Panc1 (cell line): ENCODE results near the gene DNMT3A. TPM values are rescaled to one million over a fixed set of nuclear protein-coding genes. Genes with fewer than 3 reads are reported as not detected.

Experiments
- ATAC-seq: fragments of 200-7000 bp; cut with Tn5 transposase; 2 replicates; pipeline ENCODE4 v1.9.1; 2020; ENCODE audit warnings: mild to moderate bottlenecking, moderate library complexity
- BruUV-seq: library from RNA; stranded (reverse); fragments of 400-500 nt; replicated peaks from 2 replicates; lab custom pipeline; 2021; lab: Mats Ljungman, UMichigan
- CTCF ChIA-PET: fragments of 300-600 bp; sonication (Branson Sonifier 250); formaldehyde crosslinking; loops from one replicate; lab custom pipeline; 2022; ENCODE audit warnings: antibody characterized with exemption; lab: Charles Lee
- POLR2A ChIA-PET: fragments of 300-600 bp; sonication (Branson Sonifier 250); formaldehyde crosslinking; loops from one replicate; lab custom pipeline; 2022; ENCODE audit warnings: antibody characterized with exemption; lab: Charles Lee
- DNase-seq: peaks from one replicate; pipeline ENCODE4 v3.0.0-alpha.2; 2010; ENCODE audit warnings: low read depth, low spot score
- H3K27ac ChIP-seq: 2 replicates; pipeline ENCODE4 v1.5.1; 2011; ENCODE audit warnings: mild to moderate bottlenecking, low read length, inconsistent platforms
- H3K27me3 ChIP-seq: fragments of 200-500 bp; sonication (Bioruptor generic); 2 replicates; pipeline ENCODE4 v1.6.0; 2014; ENCODE audit warnings: low read length, inconsistent platforms; ENCODE audit not compliant: control insufficient read depth, insufficient read depth
- H3K36me3 ChIP-seq: fragments of 200-500 bp; sonication (Bioruptor generic); 2 replicates; pipeline ENCODE4 v1.5.1; 2014; ENCODE audit warnings: inconsistent platforms, mild to moderate bottlenecking, low read length, moderate library complexity; ENCODE audit not compliant: control insufficient read depth, insufficient read depth
- H3K4me1 ChIP-seq: 2 replicates; pipeline ENCODE4 v1.5.1; 2011; ENCODE audit warnings: inconsistent platforms, mild to moderate bottlenecking, low read length, moderate library complexity; ENCODE audit not compliant: control insufficient read depth, insufficient read depth
- H3K4me3 ChIP-seq, 2 experiments: 2 replicates each; pipeline ENCODE4 v1.5.1; 2011 to 2012; ENCODE audit warnings: low read depth in 2 of 2, low read length in 2 of 2, mild to moderate bottlenecking in 2 of 2, inconsistent platforms in 1 of 2, moderate library complexity in 1 of 2
- H3K9me3 ChIP-seq: fragments of 200-500 bp; sonication (Bioruptor generic); 2 replicates; pipeline ENCODE4 v1.5.1; 2014; ENCODE audit warnings: low read depth, mild to moderate bottlenecking, inconsistent platforms, low read length, moderate library complexity; ENCODE audit not compliant: control insufficient read depth, insufficient read depth
- POLR2AphosphoS5 ChIP-seq: IDR thresholded peaks from 2 replicates; pipeline ENCODE4 v1.6.1; 2012; ENCODE audit warnings: mild to moderate bottlenecking, low read depth, low read length, moderate library complexity
- SIN3A ChIP-seq: IDR thresholded peaks from 2 replicates; pipeline ENCODE4 v1.6.1; 2012; ENCODE audit warnings: low read depth, mild to moderate bottlenecking, low read length, moderate library complexity, borderline replicate concordance; ENCODE audit not compliant: insufficient read depth
- TCF7L2 ChIP-seq: IDR thresholded peaks from 2 replicates; pipeline ENCODE4 v1.6.1; 2011; ENCODE audit warnings: mild to moderate bottlenecking, low read depth, low read length, inconsistent platforms
- in situ Hi-C: cut with HindIII; loops from 2 replicates; pipeline ENCODE4 v1.10.0; 2016; ENCODE audit warnings: low sequenced_read_pairs, low pct_unique_long_range_greater_than_20kb
- intact Hi-C: fragments of 100-400 bp; cut with micrococcal nuclease; formaldehyde crosslinking; loops from one replicate; pipeline ENCODE4 v1.10.0; 2022; ENCODE audit not compliant: unreplicated experiment
- total RNA-seq: library from RNA; stranded (reverse); gene quantifications from one replicate; pipeline ENCODE4 v1.2.1, GENCODE V29; 2021; ENCODE audit not compliant: unreplicated experiment
- TF ChIP-seq, protein P1 (sequence below), 2 experiments: IDR thresholded peaks; 2 replicates each; pipeline ENCODE4 v1.6.1; 2011 to 2012; ENCODE audit warnings: low read depth in 2 of 2, control low read depth in 1 of 2, low read length in 1 of 2, mild to moderate bottlenecking in 1 of 2, moderate library complexity in 1 of 2; ENCODE audit not compliant: insufficient read depth in 1 of 2
- TF ChIP-seq, protein P2 (sequence below): fragments of 450-650 bp; IDR thresholded peaks from 2 replicates; pipeline ENCODE4 v1.5.1; 2017; ENCODE audit warnings: mild to moderate bottlenecking

Gene DNMT3A
- total RNA-seq, 1 experiment from 2014 or later: 29.3 TPM

DNA sequence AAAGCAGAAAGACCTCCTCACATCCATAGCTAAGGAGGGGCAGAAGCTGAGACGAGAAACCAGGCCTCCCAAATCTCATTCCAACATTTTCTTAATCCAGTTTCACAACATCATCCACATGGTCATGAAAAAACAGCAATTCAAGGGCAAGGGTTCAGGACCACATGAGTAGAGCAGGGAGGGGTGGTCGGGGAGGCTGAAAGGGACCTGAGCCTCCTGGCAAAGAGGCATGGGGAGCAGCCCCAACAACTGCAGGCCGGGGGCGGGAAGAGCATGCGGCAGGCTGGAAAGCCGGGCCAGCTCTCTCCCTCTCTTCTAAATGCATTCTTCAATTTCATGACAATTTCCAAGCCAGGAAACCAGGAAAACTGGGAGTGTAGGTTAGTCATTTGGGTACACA lies 76.7 kb downstream of the DNMT3A start:
- ChIA-PET POLR2A (no interaction called here), CTCF (no interaction called here)
- Histone ChIP-seq H3K36me3 (no peaks in the 10 kb centered on the region), H3K9me3 (no peaks in the 10 kb centered on the region), H3K4me3 (no peak overlapping the region), H3K27ac (no peak overlapping the region), H3K27me3 (no peaks in the 10 kb centered on the region), H3K4me1 (peaks cover 8% of the 10 kb centered on the region; the same call in 1 of the 2 replicates)
- no peak for DNase-seq
- no peak for ATAC-seq
- no TSS peak for BruUV-seq
- in situ Hi-C loops: no loop called here
- no peak for TF ChIP-seq SIN3A
- no peak for TF ChIP-seq POLR2AphosphoS5
- TF ChIP-seq, protein P1, sequence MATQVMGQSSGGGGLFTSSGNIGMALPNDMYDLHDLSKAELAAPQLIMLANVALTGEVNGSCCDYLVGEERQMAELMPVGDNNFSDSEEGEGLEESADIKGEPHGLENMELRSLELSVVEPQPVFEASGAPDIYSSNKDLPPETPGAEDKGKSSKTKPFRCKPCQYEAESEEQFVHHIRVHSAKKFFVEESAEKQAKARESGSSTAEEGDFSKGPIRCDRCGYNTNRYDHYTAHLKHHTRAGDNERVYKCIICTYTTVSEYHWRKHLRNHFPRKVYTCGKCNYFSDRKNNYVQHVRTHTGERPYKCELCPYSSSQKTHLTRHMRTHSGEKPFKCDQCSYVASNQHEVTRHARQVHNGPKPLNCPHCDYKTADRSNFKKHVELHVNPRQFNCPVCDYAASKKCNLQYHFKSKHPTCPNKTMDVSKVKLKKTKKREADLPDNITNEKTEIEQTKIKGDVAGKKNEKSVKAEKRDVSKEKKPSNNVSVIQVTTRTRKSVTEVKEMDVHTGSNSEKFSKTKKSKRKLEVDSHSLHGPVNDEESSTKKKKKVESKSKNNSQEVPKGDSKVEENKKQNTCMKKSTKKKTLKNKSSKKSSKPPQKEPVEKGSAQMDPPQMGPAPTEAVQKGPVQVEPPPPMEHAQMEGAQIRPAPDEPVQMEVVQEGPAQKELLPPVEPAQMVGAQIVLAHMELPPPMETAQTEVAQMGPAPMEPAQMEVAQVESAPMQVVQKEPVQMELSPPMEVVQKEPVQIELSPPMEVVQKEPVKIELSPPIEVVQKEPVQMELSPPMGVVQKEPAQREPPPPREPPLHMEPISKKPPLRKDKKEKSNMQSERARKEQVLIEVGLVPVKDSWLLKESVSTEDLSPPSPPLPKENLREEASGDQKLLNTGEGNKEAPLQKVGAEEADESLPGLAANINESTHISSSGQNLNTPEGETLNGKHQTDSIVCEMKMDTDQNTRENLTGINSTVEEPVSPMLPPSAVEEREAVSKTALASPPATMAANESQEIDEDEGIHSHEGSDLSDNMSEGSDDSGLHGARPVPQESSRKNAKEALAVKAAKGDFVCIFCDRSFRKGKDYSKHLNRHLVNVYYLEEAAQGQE (IDR thresholded peaks at IDR 0.05; ENCODE audit: insufficient read depth in 1 of 2, low read depth in 2 of 2, low read length in 1 of 2): no peak
- TF ChIP-seq, protein P2, sequence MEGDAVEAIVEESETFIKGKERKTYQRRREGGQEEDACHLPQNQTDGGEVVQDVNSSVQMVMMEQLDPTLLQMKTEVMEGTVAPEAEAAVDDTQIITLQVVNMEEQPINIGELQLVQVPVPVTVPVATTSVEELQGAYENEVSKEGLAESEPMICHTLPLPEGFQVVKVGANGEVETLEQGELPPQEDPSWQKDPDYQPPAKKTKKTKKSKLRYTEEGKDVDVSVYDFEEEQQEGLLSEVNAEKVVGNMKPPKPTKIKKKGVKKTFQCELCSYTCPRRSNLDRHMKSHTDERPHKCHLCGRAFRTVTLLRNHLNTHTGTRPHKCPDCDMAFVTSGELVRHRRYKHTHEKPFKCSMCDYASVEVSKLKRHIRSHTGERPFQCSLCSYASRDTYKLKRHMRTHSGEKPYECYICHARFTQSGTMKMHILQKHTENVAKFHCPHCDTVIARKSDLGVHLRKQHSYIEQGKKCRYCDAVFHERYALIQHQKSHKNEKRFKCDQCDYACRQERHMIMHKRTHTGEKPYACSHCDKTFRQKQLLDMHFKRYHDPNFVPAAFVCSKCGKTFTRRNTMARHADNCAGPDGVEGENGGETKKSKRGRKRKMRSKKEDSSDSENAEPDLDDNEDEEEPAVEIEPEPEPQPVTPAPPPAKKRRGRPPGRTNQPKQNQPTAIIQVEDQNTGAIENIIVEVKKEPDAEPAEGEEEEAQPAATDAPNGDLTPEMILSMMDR: no peak
- TF ChIP-seq TCF7L2: no peak
- intact Hi-C loops: no loop called here

DNA sequence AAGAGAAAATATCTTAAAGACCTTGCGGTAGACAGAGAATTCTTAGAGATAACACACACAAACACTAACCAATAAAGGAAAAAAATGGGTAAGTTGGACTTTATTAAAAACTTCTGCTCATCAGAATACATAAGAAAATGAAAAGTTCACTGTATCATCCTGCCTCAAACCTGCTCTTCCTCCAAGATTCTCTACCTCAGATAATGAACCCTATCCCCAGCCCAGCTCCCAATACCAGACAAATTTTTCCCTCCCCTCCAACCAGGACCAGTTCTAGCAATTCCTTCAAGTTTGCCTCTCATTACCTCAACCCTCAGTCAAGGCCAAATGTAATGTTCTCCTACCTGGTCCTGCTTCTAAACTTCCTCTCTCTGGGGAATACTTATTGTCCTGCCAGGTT lies 79.4 kb downstream of the DNMT3A start:
- ChIA-PET CTCF (no interaction called here), POLR2A (no interaction called here)
- H3K27me3 ChIP-seq: no peaks in the 10 kb centered on the region
- H3K4me1 ChIP-seq: peaks cover 8% of the 10 kb centered on the region; the same call in 1 of the 2 replicates
- intact Hi-C loops (no loop called here), in situ Hi-C loops (no loop called here)
- H3K27ac ChIP-seq: no peak overlapping the region
- no peaks in the 10 kb centered on the region for H3K9me3 ChIP-seq
- BruUV-seq: no TSS peak
- no peak for DNase-seq
- no peak for ATAC-seq
- no peaks in the 10 kb centered on the region for H3K36me3 ChIP-seq
- no peak overlapping the region for H3K4me3 ChIP-seq
- TF ChIP-seq POLR2AphosphoS5: no peak
- TF ChIP-seq, protein P1 (IDR thresholded peaks at IDR 0.05; ENCODE audit: insufficient read depth in 1 of 2, low read depth in 2 of 2, low read length in 1 of 2): no peak
- no peak for TF ChIP-seq SIN3A
- no peak for TF ChIP-seq TCF7L2
- TF ChIP-seq, protein P2: no peak
